Stomach (tissue), 4 donors: Measurements from ENCODE around the gene MRPS18A.

Experiments used
- CTCF ChIP-seq, 7 experiments: fragments of 450-650 bp in 4 of 7; fragments of 200-600 bp in 3 of 7; sonication (generic) in 3 of 7; IDR thresholded peaks; one replicate each; pipeline ENCODE4 v1.5.1; 2016 to 2019; ENCODE audit warnings: antibody characterized with exemption in 7 of 7, control low read depth in 2 of 7, mild to moderate bottlenecking in 1 of 7
- POLR2A ChIP-seq, 4 donors: fragments of 450-650 bp; IDR thresholded peaks; one replicate each; pipeline ENCODE4 v1.6.1; 2016; ENCODE audit warnings: antibody characterized with exemption in 4 of 4, control low read depth in 2 of 4, mild to moderate bottlenecking in 1 of 4, moderate library complexity in 1 of 4

- TF ChIP-seq POLR2A (IDR thresholded peaks at IDR 0.05) = no peak
- no peak for TF ChIP-seq CTCF (IDR thresholded peaks at IDR 0.05)
Measured at GRCh38 chr6:43733471-43734293, 46.1 kb upstream of the MRPS18A start.
